ENCODE measurements around the gene TANGO6.

TANGO6 gene

DNA sequence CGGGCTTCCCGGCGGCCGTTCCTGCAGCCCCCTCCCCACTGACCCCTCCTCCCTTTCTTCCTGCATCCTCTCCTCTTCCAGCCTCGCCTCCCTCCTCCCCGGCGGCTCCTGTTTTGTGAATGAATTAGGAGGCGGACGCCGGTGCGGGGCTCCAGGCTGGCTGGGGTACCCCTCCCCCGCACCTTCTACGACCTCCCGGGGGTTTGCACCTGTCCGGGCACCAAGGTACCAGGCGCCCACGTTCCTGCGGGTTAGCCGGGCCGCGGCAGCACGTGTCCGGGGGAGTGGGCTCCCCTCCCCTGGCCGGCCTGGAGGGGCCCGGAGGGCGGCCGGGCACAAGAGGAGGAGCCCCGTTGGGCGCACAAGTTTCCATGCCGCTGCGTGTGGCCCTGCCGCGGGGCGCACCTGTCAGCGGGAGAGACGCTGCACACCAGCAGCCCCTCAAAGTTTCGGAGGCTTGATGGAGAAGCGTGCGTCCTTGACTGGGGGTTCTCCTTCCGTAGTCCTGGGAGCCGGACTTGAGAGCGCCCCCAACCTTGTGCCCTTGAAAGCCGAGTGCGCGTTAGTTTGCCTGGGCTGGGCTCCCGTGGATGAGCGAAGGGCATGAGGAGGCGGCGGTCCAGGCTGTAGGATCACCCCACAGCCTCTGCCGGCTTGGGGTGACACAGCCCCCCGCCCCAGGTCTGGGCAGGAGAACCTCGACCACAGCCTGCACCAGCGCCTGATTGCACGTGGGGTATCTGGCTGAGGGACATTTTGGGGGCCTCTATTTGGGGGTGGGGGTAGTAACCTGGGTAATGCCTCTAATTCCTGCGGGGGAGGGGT is 263.4 kb downstream of the TANGO6 start:
- peak in 1 of 2 experiments; percentile 54 for DNase-seq

DNA sequence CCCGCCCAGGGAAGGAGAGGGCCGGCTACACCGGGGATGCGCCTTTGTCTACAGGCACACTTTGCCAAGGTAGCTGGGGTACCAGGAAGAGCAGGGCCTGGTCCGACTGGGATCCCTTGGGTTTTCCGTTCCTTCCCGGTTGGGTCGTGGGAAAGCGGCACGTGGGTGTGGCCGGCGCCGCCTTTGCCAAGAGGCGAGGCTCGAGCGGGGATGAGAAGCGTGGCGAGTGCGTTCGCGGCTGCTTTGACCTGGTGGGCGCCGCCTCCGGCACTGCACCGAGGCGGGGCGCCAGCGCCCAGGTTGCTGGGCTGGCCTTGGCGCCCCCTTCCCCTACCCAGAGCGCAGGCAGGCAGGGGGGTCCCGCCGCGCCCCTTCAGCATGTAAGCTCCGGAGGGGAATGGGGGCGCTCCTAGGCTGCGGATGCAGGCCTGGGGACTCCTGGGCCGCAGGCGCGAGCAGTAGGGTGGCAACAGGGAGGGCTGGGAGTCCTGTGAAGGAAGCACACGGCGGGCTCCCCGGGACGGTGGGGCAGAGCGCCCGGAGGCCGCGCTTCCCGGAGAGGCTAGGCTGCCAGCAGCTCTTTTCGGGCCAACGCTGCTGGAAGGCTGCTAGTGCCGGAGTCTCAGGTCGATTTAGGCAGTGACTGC is 264.1 kb downstream of the TANGO6 start:
- DNase-seq: peak in 1 of 2 experiments; percentile 57

DNA sequence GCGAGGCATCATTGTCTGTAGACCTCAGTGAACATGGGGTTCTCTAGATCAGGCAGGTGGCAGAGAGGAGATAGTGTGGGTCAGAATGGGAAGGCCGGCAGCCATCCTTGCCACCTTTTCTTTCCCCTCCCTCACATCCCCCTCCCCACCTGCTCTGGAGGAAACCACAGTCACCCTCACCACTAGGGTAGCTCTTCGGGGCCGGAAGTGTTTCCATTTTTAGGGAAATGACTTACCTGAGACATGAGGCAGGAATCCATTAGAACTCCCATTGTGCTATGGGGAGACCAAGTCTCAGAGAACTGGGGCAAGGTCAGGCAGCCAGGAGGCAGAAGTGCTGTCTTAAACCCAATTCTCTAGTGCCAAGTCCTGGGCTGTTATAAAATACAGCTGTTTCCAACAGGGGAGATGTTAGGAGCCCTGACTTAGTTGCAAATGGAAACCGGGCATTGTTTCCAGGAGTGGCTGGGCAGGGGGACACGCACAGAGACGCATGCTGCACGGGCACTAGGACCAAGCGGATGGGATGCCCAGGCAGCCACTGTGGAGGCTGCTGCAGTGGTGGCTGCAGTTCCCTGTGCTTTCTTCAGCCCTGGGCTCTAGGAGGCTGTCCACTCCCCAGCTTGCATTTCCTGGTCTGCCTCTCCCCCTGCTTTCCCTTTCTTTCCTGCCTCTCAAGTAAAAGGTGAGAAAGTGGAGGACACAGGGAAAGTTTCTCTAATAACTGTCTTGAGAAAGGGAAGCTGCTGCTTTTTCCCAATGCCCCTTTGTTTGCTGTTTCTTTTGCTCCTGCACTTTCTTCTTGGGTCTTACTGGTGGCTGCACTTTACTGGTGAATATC is 265.0 kb downstream of the TANGO6 start:
- DNase-seq: no peak

DNA sequence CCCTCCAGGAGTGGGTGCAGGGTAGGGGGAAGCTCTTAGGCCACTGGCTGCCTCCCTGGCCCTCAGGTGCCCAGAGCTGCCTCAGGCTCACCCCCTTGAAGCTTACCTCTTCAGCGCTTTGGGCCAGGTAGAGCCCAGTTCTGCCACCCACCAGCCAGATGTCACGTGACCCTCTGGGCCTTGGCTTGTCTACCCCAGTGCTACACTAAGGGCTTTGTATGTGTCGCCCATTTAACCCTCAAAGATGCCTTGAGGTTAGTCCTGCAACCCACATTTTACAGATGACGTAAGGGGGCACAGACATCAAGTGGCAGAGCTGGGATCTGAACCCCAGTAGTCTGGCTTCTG is 265.5 kb downstream of the TANGO6 start:
- no peak for DNase-seq

DNA sequence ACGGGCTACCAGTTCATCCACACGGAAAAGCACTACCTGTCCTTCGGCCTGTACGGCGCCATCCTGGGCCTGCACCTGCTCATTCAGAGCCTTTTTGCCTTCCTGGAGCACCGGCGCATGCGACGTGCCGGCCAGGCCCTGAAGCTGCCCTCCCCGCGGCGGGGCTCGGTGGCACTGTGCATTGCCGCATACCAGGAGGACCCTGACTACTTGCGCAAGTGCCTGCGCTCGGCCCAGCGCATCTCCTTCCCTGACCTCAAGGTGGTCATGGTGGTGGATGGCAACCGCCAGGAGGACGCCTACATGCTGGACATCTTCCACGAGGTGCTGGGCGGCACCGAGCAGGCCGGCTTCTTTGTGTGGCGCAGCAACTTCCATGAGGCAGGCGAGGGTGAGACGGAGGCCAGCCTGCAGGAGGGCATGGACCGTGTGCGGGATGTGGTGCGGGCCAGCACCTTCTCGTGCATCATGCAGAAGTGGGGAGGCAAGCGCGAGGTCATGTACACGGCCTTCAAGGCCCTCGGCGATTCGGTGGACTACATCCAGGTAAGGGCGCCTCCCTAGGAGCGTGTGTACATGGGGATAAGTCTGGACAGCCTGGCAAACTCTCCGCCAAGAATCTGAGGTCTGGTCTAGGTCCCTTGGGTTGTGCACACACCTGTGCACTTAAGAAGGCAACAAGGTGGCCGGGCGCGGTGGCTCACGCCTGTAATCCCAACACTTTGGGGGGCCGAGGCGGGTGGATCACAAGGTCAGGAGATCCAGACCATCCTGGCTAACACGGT is 266.3 kb downstream of the TANGO6 start:
- DNase-seq: no peak

DNA sequence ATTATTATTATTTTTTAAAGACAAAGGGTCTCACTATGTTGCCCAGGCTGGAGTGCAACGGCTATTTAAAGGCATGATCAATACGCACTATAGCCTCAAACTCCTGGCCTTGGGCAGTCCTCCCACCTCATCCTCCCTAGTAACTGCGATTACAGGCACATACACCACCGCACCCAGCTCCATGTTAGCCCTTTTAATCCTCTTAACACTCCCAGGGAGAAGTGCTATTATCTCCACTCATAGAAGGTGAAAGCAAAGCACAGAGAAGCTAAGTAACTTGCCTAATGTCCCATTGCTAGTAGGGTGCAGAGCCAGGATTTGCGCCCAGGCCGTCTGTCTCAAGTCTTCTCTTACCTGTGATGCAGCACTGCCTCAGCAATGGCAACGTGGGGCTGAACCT is 267.1 kb downstream of the TANGO6 start:
- DNase-seq: no peak

DNA sequence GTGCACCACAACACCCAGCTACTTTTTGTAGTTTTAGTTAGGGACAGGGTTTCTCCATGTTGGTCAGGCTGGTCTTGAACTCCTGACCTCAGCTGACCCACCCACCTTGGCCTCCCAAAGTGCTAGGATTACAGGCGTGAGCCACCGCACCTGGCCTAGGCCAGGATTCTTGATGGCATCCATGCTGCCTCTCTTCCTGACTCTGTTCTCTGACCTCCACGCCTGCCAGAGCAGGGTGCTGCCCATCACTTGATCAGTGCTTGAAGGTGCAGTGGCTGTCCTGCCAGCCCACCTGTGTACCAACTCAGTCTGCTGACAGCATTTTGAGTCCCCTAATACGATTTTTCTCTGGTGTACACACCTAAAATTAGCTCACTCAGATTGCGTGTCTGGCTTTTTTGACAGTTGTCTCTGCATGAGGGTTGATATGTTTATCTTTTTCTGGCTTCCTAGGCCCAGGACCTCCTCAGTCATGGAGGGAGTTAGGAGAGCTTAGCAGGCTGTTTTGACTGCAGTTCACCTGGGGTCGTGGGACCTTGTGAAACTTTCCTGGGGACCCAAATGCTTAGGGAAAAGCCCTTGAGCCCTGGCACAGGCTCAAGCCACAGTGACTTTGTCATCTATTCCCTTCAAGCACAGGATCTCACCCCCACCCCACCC is 268.0 kb downstream of the TANGO6 start:
- DNase-seq: no peak

DNA sequence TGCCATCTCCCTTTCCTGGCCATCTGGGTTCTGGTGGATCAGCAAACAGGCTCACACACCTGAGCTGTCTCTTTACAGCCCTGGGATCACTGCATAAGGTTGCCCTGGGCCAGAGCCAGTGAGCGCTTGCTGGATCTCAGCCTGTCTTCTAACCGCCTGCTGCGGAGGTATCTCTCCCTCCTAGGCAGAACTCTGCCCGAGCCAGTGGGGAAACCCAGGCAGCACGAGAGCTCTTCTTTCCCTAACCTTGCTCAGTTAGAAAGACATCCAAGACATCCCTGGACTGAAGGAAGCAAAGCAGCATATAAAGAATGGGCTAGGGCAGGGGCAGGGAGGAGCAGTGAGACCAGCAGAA is 268.5 kb downstream of the TANGO6 start:
- no peak for DNase-seq

DNA sequence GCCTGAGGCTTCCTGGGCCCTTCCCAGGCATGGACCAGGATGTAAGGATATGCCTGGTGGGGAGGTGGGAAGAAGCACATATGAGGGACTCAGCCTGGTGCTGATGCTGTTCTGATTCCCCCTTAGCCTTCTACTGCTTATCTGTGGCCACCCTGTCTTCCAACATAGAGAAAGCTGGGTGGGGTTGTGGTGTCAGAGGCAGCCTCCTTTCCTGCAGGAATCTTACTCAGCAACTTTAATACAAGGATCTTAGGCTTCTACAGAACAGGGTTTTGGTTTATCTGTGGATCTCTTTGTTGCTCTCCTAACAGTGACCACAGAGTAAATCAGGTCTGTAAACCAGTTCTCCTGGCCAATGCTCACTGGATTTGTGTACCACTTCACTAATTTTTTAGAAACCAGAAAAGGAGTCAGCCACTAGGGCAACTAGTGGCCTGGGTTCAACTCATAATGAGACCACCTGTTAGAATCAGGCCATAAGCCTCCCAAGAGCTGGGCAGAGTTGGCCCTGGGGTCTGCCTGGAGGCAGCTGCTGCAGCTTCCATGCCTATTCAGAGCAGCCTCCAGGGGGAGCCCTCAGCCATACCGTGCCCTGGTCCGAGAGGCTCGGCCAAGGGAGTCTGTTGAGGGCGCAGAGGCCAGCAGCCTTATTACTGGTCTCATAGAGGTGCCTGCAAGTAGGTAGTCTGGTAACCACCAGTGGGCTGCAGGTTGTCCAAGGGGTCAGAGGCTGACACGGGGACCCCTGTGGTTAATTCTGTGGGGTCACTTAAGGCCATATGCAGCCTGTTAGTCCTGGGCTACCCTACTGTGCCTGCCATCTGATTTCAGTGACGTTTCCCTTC is 269.2 kb downstream of the TANGO6 start:
- peak; percentile 1 to 50 for DNase-seq

DNA sequence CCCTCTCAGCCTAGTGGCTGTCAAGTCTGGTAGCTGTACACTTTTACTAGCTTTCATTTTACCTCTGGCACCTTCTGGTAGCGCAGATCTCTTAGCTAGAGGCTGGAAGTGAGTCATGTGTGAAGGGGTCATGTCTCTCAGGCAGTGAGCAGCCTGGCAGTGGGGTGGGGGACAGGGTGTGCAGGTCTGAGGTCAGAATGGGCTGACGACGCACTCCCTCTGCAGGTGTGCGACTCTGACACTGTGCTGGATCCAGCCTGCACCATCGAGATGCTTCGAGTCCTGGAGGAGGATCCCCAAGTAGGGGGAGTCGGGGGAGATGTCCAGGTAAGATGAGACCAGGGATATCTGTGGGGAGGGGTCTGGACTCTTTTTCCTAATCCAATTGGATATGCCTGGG is 269.9 kb downstream of the TANGO6 start:
- DNase-seq: no peak

DNA sequence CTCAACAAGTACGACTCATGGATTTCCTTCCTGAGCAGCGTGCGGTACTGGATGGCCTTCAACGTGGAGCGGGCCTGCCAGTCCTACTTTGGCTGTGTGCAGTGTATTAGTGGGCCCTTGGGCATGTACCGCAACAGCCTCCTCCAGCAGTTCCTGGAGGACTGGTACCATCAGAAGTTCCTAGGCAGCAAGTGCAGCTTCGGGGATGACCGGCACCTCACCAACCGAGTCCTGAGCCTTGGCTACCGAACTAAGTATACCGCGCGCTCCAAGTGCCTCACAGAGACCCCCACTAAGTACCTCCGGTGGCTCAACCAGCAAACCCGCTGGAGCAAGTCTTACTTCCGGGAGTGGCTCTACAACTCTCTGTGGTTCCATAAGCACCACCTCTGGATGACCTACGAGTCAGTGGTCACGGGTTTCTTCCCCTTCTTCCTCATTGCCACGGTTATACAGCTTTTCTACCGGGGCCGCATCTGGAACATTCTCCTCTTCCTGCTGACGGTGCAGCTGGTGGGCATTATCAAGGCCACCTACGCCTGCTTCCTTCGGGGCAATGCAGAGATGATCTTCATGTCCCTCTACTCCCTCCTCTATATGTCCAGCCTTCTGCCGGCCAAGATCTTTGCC is 271.1 kb downstream of the TANGO6 start:
- DNase-seq: no peak

DNA sequence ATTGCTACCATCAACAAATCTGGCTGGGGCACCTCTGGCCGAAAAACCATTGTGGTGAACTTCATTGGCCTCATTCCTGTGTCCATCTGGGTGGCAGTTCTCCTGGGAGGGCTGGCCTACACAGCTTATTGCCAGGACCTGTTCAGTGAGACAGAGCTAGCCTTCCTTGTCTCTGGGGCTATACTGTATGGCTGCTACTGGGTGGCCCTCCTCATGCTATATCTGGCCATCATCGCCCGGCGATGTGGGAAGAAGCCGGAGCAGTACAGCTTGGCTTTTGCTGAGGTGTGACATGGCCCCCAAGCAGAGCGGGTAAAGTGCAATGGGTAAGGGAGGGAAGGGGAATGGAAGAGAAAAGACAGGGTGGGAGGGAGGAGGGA is 271.6 kb downstream of the TANGO6 start:
- no peak for DNase-seq

DNA sequence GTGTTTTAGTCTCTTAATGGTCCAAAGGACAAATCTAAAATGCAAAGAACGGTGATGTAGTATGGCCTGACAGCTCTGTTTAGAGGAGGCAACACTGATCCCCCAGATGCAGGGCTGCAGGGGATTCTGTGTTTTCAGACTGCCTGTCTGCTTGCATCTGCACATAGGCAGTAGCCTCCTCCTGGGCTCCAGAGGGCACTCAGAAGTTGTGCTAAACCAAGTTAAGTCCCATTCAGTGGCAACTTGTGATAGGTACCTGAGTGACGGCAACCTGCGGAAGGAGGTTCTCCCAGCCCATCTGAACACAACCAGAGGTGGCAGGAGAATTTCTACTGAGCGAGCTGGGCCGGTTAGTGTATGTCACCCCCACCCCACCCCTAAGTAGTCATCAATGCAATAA is 272.0 kb downstream of the TANGO6 start:
- DNase-seq: no peak

DNA sequence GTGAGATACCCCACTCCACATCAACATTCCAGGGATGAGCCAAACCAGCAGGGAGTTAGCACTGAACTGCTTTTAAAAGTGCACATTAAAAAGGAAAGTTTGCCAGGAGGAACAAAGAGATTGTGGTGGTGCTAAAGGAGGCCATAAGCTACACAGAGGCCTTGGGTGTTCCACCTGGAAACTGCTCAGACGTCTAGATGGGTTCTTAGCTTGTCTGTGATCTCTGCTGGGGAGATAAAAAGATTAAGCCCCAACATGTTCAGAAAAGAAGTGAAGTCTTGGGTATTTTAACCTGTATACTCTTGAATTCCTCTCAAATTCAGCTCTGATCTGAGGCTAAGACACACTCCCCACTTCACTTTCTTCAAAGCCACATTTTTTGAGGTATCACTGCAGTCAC is 272.5 kb downstream of the TANGO6 start:
- DNase-seq: no peak

DNA sequence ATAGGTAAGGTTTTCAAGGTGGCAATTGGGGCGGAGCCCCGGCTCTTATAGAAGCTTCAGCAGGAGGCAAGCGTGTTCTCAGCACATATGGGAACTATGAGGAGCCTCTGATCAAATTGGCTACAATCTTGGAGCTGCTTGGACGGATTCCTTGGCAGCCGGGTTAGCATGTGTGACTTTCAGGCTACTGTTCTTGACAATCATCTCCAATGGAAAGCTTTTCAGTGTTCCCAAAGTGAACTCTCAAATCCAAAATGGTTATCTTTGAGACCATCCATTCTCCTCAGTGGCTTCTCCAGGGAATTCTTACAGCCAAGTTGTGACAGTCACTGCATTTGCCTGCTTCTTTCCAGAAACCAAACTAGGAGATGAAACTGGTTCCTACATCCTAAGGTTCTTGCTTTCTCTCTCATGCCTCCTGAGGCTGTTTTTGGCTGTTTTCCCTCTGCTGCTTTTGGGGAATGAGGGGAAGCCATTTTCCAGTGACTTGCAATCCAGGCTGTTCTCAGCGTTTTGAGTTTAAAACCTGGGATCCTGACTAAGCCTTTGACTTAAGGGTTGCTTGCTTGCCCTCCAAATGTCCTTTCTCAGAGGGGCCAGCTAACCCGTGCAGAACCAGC is 273.0 kb downstream of the TANGO6 start:
- DNase-seq: no peak

DNA sequence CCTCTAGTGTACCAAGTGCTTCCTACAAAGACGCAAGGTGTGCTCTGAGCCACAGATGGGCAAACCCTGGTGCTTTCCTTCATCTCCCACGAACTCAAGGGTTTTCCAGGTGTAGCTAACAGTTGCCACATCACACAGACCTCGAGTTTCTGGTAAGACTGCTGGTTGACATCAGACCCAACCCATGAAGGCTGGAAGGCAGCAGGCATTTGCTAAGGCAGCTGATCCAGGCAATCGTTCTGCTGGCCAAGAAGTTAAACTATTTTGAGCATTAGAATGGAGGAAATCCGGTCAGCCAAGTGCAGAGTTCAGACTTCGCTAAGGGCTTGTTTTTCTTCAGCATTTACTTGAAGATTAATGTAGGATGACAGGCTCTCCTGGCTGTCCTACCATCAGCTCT is 273.6 kb downstream of the TANGO6 start:
- DNase-seq: no peak

DNA sequence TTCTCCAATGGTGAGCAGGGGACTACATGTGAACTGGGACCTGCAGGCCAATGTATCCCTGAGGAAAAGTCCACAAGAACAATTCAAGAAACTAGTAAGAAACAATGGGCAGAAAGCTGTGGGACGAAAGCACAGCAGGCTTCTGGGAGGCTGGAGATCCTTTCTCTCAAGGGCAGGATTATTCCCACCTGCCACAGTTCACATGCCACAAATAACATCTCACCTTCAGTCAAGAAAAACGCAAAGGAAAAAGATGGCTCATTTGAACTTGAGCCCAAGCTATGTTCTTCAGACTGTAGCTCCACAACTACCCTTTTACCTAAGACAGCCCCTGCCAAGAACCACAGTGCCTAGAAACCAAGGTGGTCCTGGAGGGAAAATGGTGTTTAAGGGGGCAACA is 275.1 kb downstream of the TANGO6 start:
- no peak for DNase-seq

DNA sequence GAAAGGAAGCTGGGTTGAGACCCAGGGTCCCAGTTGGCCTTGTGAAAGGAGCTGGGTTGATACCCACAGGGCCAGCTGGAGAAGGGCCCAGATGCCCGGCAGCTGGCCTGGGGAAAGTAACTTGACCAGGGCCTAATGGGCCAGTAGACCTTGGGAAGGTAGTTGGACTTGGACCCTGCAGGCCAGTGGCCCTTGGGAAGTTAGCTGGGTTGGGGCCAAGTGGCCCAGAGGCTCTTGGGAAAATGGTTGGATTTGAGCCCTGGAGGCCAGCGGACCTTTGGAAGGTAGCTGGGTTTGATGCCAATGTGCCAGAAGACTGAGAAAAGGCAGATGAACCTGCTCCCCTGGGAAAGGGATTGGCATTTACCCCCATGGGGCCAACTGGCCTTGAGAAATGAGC is 275.7 kb downstream of the TANGO6 start:
- DNase-seq: no peak

DNA sequence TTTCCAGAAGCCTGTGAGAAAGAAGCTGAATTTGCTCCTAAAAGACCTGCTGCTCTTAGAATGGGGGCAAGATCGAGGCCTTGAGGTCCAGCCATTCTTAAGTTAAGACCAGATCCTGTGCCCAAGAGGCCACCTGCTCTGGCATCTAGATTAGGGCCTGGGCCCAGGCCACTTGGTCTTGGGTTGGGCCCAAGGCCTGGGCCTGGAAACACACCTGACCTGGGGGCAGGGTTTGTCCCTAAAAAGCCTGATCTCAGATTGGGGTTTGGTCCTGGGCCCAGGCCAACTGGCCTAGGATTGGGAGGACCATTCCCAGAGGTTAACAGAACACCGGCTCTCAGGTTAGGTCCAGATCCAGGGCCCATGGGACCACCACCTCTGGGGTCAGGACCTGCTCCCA is 276.2 kb downstream of the TANGO6 start:
- DNase-seq: no peak

DNA sequence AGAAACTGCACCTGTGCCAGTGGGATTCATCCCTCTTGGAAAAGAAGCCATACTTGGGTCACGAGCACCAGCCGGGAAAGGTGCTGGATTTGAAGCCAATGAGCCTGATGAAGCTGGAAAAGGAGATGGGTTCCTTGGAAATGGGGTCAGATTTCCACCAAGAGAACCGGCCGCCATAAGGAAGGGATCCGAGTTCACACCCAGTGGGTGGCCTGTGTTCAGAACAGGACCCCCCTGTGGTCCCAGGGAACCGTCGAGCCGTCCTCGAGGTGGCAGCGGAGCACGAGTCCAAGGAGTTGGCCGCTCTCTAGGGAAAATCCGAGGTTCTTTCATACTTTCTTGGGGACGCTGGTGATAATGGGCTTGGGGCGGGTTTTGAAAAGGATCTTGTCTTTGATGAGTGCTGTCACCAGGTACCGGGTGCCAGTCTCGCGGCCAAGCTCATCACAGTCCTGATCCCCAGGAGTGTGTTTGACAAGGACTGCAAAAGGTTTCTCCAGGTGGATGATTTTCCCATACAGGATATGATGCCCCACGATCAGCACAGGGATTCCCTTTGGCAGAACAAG is 276.8 kb downstream of the TANGO6 start:
- no peak for DNase-seq
